Measurements from ENCODE around the gene ACTR1A. TPM values are rescaled to one million over a fixed set of nuclear protein-coding genes. Genes with fewer than 3 reads are reported as not detected.

The ACTR1A gene
- 82.1 and 84.2 TPM in 2 replicates for total RNA-seq (2021)
- long read RNA-seq, transcript ACTR1A-201 (11 exons, 2,829 nt) = major isoform, 997 of 1,136 reads
- long read RNA-seq, partial matches to known transcripts = 15 of 1,136 reads
- long read RNA-seq, other reads (novel, unspliced or antisense) = 121 of 1,136 reads

DNA sequence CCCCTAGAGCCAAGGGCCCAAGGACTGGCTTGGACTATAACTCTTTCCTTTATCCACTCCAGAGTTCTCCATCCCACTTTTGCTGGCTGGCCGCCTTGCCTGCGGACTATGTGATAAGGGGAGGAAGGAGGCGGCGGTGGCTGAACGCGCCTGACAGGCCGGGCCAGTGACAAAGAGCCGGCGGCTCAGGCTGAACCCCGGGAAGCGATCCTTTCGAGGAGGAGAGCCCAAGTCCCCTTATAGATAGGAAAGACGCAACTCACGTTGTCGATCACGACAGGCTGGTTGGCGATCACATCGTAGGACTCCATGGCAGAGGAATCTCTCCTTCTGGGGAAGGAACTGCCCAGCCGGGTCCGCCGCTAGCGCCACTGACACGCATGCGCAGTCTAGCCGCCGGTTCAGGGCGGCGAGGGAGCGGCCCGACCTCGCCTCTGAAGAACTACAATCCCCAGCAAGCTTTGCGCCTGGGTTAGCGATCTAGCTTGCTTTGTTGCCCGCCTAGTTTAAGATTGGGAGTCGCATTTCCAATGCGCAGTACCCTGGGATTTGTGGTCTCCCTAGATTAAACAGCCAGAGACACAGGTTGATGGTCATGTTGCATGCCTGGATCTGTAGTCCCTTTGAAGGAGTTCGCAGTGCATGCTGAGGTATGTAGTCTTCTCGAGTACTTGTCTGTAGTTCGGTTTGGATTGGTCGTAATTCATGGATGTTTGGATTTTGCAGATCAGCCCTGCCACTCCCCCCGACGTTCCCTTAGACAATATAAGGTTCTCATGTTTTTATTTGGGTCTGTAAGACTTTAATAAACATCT, at the start of gene ACTR1A:
Gene ACTR1A, minus strand, starts transcription at position 376 of the 815 bp plus-strand sequence. Its CDS starts 65 bp downstream, at position 311.
- Histone ChIP-seq H2BK20ac (ENCODE audit: low read depth, low read length, poor library complexity, severe bottlenecking) (no peak within 1 kb of the TSS), H4K8ac (replicated peaks; ENCODE audit: insufficient read length, low read depth, low read length) (no peak within 1 kb of the TSS), H4K20me1 (ENCODE audit: control insufficient read depth, insufficient read depth, insufficient read length) (no peaks in the 10 kb centered on the region), H3K4me1 (ENCODE audit: insufficient read depth, low read length) (no peaks in the 10 kb centered on the region), H3K23ac (ENCODE audit: insufficient read length, low read depth, low read length) (no peak within 1 kb of the TSS), H3K27ac (ENCODE audit: insufficient read length, low read depth, low read length) (no peak within 1 kb of the TSS), H2AFZ (ENCODE audit: low read length) (no peak within 1 kb of the TSS), H3K23me2 (ENCODE audit: insufficient read length, low read depth, low read length, poor library complexity, severe bottlenecking) (peaks cover 3% of the 10 kb centered on the region), H2AK5ac (ENCODE audit: insufficient read length, low read length) (no peak within 1 kb of the TSS), H3K79me1 (ENCODE audit: insufficient read depth, low read depth, low read length, poor library complexity, severe bottlenecking) (no peaks in the 10 kb centered on the region), H2BK5ac (ENCODE audit: insufficient read length, low read length) (no peak within 1 kb of the TSS), H3K9ac (ENCODE audit: extremely low read depth, insufficient read length, low read length) (peak within 1 kb of the TSS; percentile 88), H3T11ph (ENCODE audit: low read length) (no peak within 1 kb of the TSS), H2BK15ac (ENCODE audit: low read depth, low read length) (no peak within 1 kb of the TSS), H3K27me3 (ENCODE audit: insufficient read depth, low read length) (peaks cover 4% of the 10 kb centered on the region; the same call in 1 of the 2 replicates), H2BK120ac (ENCODE audit: low read depth, low read length, poor library complexity, severe bottlenecking) (no peak within 1 kb of the TSS), H3K4ac (ENCODE audit: low read depth, low read length) (no peak within 1 kb of the TSS), H3K18ac (ENCODE audit: insufficient read length, low read depth, low read length) (peak within 1 kb of the TSS; percentile 24), H3K56ac (ENCODE audit: insufficient read length, low read depth, low read length) (no peak within 1 kb of the TSS), H3K9me3 (ENCODE audit: control insufficient read depth, low read depth, low read length) (no peaks in the 10 kb centered on the region), H3K14ac (ENCODE audit: insufficient read depth, low read length) (peak within 1 kb of the TSS; percentile 10; the same call in 1 of the 2 replicates), H4K5ac (ENCODE audit: insufficient read length, low read depth, low read length) (no peak within 1 kb of the TSS), H4K91ac (ENCODE audit: insufficient read length, low read depth, low read length) (no peak within 1 kb of the TSS), H3K4me2 (ENCODE audit: insufficient read depth, insufficient read length, low read length) (peak within 1 kb of the TSS; percentile 96), H3K79me2 (ENCODE audit: insufficient read depth, low read length) (no peaks in the 10 kb centered on the region; the same call in 1 of the 2 replicates), H2BK12ac (ENCODE audit: insufficient read length, low read depth, low read length) (no peak within 1 kb of the TSS)
- Mint-ChIP-seq H3K4me1 (peaks cover 8 to 9% of the 10 kb centered on the region in 2 experiments), H3K9me3 (no peaks in the 10 kb centered on the region; a peak in 1 of 5 replicates), H3K36me3 (ENCODE audit: insufficient read depth in 1 of 3, low read depth in 3 of 3) (peaks cover 3 to 15% (median 10%) of the 10 kb centered on the region in 3 experiments), H3K27ac (no peak within 1 kb of the TSS), H3K4me3 (no peak within 1 kb of the TSS), H3K27me3 (ENCODE audit: low read depth) (peaks cover 31% of the 10 kb centered on the region)
- no CpG with 5 or more reads among the region's 42 CpGs for WGBS (ENCODE audit: extremely low coverage, insufficient read length, low lambda C conversion rate)
- DNase-seq = peak; percentile 99
- TF ChIP-seq, protein P1, sequence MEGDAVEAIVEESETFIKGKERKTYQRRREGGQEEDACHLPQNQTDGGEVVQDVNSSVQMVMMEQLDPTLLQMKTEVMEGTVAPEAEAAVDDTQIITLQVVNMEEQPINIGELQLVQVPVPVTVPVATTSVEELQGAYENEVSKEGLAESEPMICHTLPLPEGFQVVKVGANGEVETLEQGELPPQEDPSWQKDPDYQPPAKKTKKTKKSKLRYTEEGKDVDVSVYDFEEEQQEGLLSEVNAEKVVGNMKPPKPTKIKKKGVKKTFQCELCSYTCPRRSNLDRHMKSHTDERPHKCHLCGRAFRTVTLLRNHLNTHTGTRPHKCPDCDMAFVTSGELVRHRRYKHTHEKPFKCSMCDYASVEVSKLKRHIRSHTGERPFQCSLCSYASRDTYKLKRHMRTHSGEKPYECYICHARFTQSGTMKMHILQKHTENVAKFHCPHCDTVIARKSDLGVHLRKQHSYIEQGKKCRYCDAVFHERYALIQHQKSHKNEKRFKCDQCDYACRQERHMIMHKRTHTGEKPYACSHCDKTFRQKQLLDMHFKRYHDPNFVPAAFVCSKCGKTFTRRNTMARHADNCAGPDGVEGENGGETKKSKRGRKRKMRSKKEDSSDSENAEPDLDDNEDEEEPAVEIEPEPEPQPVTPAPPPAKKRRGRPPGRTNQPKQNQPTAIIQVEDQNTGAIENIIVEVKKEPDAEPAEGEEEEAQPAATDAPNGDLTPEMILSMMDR (conservative IDR thresholded peaks at IDR 0.05) = no peak

Measured in H9 (cell line).